IMR-90 (cell line): ENCODE results near the gene NFATC3. TPM values are rescaled to one million over a fixed set of nuclear protein-coding genes. Genes with fewer than 3 reads are reported as not detected.
A peak's percentile ranks its signal among the peaks of the same experiment; 100 is the strongest.

ENCODE experiments used
- ATAC-seq: fragments of 200-7000 bp; cut with Tn5 transposase; 2 replicates; pipeline ENCODE4 v1.9.1; 2020; ENCODE audit warnings: low read depth, mild to moderate bottlenecking, moderate library complexity
- BruUV-seq: library from RNA; stranded (reverse); fragments of 400-500 nt; replicated peaks from 2 replicates; lab custom pipeline; 2021; lab: Mats Ljungman, UMichigan
- CTCF ChIA-PET: fragments of 300-600 bp; formaldehyde crosslinking; extraction: SDS; loops from one replicate; lab custom pipeline; 2021; ENCODE audit warnings: antibody characterized with exemption; lab: Yijun Ruan, JAX
- POLR2A ChIA-PET: fragments of 300-600 bp; sonication (Branson Sonifier 250); formaldehyde crosslinking; loops from one replicate; lab custom pipeline; 2022; ENCODE audit warnings: antibody characterized with exemption; ENCODE audit not compliant: unreplicated experiment; lab: Charles Lee
- DNase-seq: peaks from one replicate; pipeline ENCODE4 v3.0.0; 2013
- H2AFZ ChIP-seq: replicated peaks from 2 replicates; pipeline ENCODE3; 2013; ENCODE audit warnings: low read length, mild to moderate bottlenecking; ENCODE audit not compliant: poor library complexity
- H2AK5ac ChIP-seq: 2 replicates; pipeline ENCODE4 v1.6.1; 2013; ENCODE audit warnings: low read depth, low read length, inconsistent platforms
- H2AK9ac ChIP-seq: replicated peaks from 2 replicates; pipeline ENCODE3; 2013; ENCODE audit warnings: mild to moderate bottlenecking, low read depth, low read length, moderate library complexity; ENCODE audit not compliant: poor library complexity
- H2BK120ac ChIP-seq: 2 replicates; pipeline ENCODE4 v1.6.1; 2013; ENCODE audit warnings: low read depth, low read length, inconsistent platforms
- H2BK15ac ChIP-seq: 3 replicates; pipeline ENCODE4 v1.6.1; 2013; ENCODE audit warnings: low read depth, low read length, inconsistent platforms
- H2BK20ac ChIP-seq: 2 replicates; pipeline ENCODE4 v1.6.1; 2013; ENCODE audit warnings: low read depth, mild to moderate bottlenecking, inconsistent platforms, low read length, moderate library complexity
- H2BK5ac ChIP-seq: 2 replicates; pipeline ENCODE4 v1.6.1; 2013; ENCODE audit warnings: mild to moderate bottlenecking, low read depth, low read length, inconsistent platforms; ENCODE audit not compliant: poor library complexity, severe bottlenecking
- H3K14ac ChIP-seq: replicated peaks from 2 replicates; pipeline ENCODE4 v1.6.1; 2013; ENCODE audit warnings: low read depth, low read length, inconsistent platforms
- H3K18ac ChIP-seq: 2 replicates; pipeline ENCODE4 v1.6.1; 2013; ENCODE audit warnings: low read depth, low read length, control low read depth
- H3K23ac ChIP-seq: 2 replicates; pipeline ENCODE4 v1.6.1; 2013; ENCODE audit warnings: low read depth, low read length, inconsistent platforms
- H3K27ac ChIP-seq: 2 replicates; pipeline ENCODE4 v1.5.1; 2013; ENCODE audit warnings: mild to moderate bottlenecking, control low read depth, low read length; ENCODE audit not compliant: insufficient read depth
- H3K27me3 ChIP-seq: 2 replicates; pipeline ENCODE4 v1.6.1; 2013; ENCODE audit warnings: low read length; ENCODE audit not compliant: control insufficient read depth, insufficient read depth
- H3K36me3 ChIP-seq: 2 replicates; pipeline ENCODE4 v1.6.1; 2013; ENCODE audit warnings: low read length, mixed read lengths; ENCODE audit not compliant: control insufficient read depth, insufficient read depth
- H3K4ac ChIP-seq: 2 replicates; pipeline ENCODE4 v1.6.1; 2013; ENCODE audit warnings: low read depth, low read length, inconsistent platforms
- H3K4me1 ChIP-seq: 2 replicates; pipeline ENCODE4 v1.6.1; 2013; ENCODE audit warnings: low read length, mixed read lengths; ENCODE audit not compliant: control insufficient read depth, insufficient read depth
- H3K4me2 ChIP-seq: 2 replicates; pipeline ENCODE4 v1.6.1; 2013; ENCODE audit warnings: low read depth, mild to moderate bottlenecking, control low read depth, low read length, moderate library complexity
- H3K4me3 ChIP-seq: 2 replicates; pipeline ENCODE4 v1.5.1; 2013; ENCODE audit warnings: low read depth, mild to moderate bottlenecking, control low read depth, low read length, moderate library complexity; ENCODE audit not compliant: insufficient read depth
- H3K56ac ChIP-seq: 2 replicates; pipeline ENCODE4 v1.6.1; 2013; ENCODE audit warnings: low read length, inconsistent platforms; ENCODE audit not compliant: insufficient read depth; ENCODE audit errors: extremely low read depth
- H3K79me1 ChIP-seq, 2 experiments: 2 replicates each; pipeline ENCODE4 v1.6.1; 2013; ENCODE audit warnings: low read length in 2 of 2, inconsistent platforms in 1 of 2, low read depth in 1 of 2
- H3K9ac ChIP-seq: 2 replicates; pipeline ENCODE4 v1.6.1; 2013; ENCODE audit warnings: low read depth, low read length, control low read depth
- H3K9me1 ChIP-seq: 2 replicates; pipeline ENCODE4 v1.6.1; 2013; ENCODE audit warnings: low read length, inconsistent platforms; ENCODE audit not compliant: insufficient read depth
- H3K9me3 ChIP-seq: 2 replicates; pipeline ENCODE4 v1.6.1; 2013; ENCODE audit warnings: low read length; ENCODE audit not compliant: control insufficient read depth, insufficient read depth
- H4K20me1 ChIP-seq: 2 replicates; pipeline ENCODE4 v1.6.1; 2013; ENCODE audit warnings: low read length, inconsistent platforms; ENCODE audit not compliant: insufficient read depth
- H4K5ac ChIP-seq: 2 replicates; pipeline ENCODE4 v1.6.1; 2013; ENCODE audit warnings: mild to moderate bottlenecking, low read depth, low read length, control low read depth
- H4K8ac ChIP-seq, 2 experiments: 2 replicates each; pipeline ENCODE4 v1.6.1; 2013; ENCODE audit warnings: low read depth in 2 of 2, low read length in 2 of 2, control low read depth in 1 of 2, inconsistent platforms in 1 of 2
- H4K91ac ChIP-seq: 2 replicates; pipeline ENCODE4 v1.6.1; 2013; ENCODE audit warnings: low read depth, low read length, inconsistent platforms; ENCODE audit not compliant: insufficient read depth
- CEBPB ChIP-seq: IDR thresholded peaks from 2 replicates; pipeline ENCODE4 v1.6.1; 2012; ENCODE audit warnings: low read depth, low read length, improper control_type of control experiment
- MAZ ChIP-seq: IDR thresholded peaks from 2 replicates; pipeline ENCODE4 v1.6.1; 2012; ENCODE audit warnings: low read depth, mild to moderate bottlenecking, low read length, improper control_type of control experiment, moderate library complexity, borderline replicate concordance
- WGBS, 2 experiments: methylation state at CpG; one replicate each; pipeline versions ENCODE4 v1.1.5 to v1.1.7; 2013; ENCODE audit warnings: missing lambda C conversion rate in 2 of 2; ENCODE audit not compliant: insufficient read length in 1 of 2; ENCODE audit errors: extremely low coverage in 2 of 2; 5-methylcytosine and 5-hydroxymethylcytosine counted together
- dilution Hi-C: fragments of 300-500 bp; cut with HindIII; formaldehyde crosslinking; loops from one replicate; pipeline ENCODE4 v1.14.3; 2018; ENCODE audit warnings: low sequenced_read_pairs; ENCODE audit not compliant: unreplicated experiment
- in situ Hi-C: fragments of 300-500 bp; cut with MboI; formaldehyde crosslinking; loops from 3 replicates; pipeline ENCODE4 v1.14.3; 2019; ENCODE audit warnings: low sequenced_read_pairs, inconsistent platforms, mixed read lengths
- intact Hi-C: fragments of 100-400 bp; cut with micrococcal nuclease; formaldehyde crosslinking; loops from 2 replicates; pipeline ENCODE4 v1.10.0; 2022
- polyA plus RNA-seq, 3 experiments: library from polyadenylated mRNA; depleted of rRNA; stranded (reverse); fragments of >200 nt; gene quantifications; 2 replicates each; pipeline ENCODE4 v1.2.3, GENCODE V29; 2012; ENCODE audit warnings: low replicate concordance in 1 of 3
- total RNA-seq: library from RNA; depleted of rRNA; stranded (reverse); fragments of >200 nt; gene quantifications from 2 replicates; pipeline ENCODE4 v1.2.3, GENCODE V29; 2012

NFATC3 gene
- total and polyA plus RNA-seq, 2 of the 4 experiments (the other 2 are of a cell fraction), result 6.3 to 21.5 TPM

GRCh38 chr16:68273459-68273858 lies 188.3 kb downstream of the NFATC3 start:
- Histone ChIP-seq H2BK5ac (no peak overlapping the region), H2AFZ (no peak overlapping the region), H3K4me2 (no peak overlapping the region), H3K9me1 (peaks cover 17% of the 10 kb centered on the region; the same call in 1 of the 2 replicates), H3K4me1 (peaks cover 2% of the 10 kb centered on the region; the same call in 1 of the 2 replicates), H3K36me3 (peaks cover 32% of the 10 kb centered on the region), H3K18ac (no peak overlapping the region), H4K20me1 (peaks cover 67% of the 10 kb centered on the region), H3K9ac (no peak overlapping the region), H3K14ac (no peak overlapping the region), H3K23ac (no peak overlapping the region), H3K4ac (no peak overlapping the region), H4K8ac (no peak overlapping the region), H3K79me1 (peaks cover 24 to 73% of the 10 kb centered on the region in 2 experiments; a peak in 3 of 4 replicates), H3K4me3 (no peak overlapping the region), H3K9me3 (no peaks in the 10 kb centered on the region), H2AK9ac (no peak overlapping the region), H4K91ac (no peak overlapping the region), H2BK120ac (no peak overlapping the region), H4K5ac (no peak overlapping the region), H3K56ac (no peak overlapping the region), H2BK15ac (no peak overlapping the region), H2AK5ac (no peak overlapping the region), H2BK20ac (no peak overlapping the region), H3K27me3 (no peaks in the 10 kb centered on the region), H3K27ac (no peak overlapping the region)
- in situ Hi-C loops, result no loop called here
- ATAC-seq (no peak), DNase-seq (no peak)
- no CpG with 5 or more reads among the region's 5 CpGs for WGBS, 2 experiments
- peak; percentile 67 for TF ChIP-seq CEBPB
- TF ChIP-seq MAZ, result no peak
- ChIA-PET POLR2A (no interaction called here), CTCF (no interaction called here)
- dilution Hi-C loops, result no loop called here
- intact Hi-C loops, result no loop called here
- no TSS peak for BruUV-seq
